Nucleus accumbens (tissue), 56 donors: ENCODE measurements around the gene RUNX1.

ENCODE experiments used
- DNase-seq, 56 donors: peaks; one replicate each; lab custom pipeline; 2025; lab: John Stamatoyannopoulos, UW

RUNX1 gene

DNA sequence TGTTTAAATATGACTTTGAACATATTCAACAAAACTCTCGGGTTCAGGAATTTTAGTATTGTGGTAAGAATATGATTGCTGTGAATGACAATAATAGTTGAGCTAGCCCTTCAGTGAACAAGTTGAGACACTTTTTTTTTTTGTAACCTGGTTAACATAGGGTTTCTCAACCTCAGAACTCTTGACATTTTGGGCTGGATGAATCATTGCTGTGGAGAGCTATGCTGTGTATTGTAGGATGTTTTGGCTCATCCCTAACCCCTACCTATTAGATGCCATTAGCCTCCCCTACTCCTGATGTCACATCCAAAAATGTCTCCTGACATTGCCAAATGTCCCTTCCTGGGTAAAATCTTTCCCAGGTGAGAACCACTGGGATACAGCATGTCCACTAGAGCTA lies 113.7 kb downstream of the RUNX1 start:
- no peak for DNase-seq

DNA sequence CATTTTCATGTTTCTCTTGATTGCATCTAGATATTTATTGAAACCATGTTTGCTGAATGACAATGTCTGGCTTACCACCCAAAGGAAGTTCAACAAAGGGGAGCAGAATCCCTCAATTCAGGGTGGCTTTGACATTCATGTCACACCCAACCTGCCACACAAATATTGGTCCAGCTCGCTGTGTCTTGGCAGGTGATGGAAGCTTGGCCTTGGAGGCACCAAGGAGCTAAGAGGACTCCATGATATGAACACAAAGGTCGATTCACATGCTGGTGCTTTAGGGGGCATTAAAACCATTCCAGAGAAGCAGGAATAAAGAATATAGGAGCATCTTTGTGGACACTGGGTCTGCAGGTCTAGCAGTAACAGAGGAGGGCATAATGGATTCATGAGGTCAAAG lies 114.8 kb downstream of the RUNX1 start:
- DNase-seq: no peak

DNA sequence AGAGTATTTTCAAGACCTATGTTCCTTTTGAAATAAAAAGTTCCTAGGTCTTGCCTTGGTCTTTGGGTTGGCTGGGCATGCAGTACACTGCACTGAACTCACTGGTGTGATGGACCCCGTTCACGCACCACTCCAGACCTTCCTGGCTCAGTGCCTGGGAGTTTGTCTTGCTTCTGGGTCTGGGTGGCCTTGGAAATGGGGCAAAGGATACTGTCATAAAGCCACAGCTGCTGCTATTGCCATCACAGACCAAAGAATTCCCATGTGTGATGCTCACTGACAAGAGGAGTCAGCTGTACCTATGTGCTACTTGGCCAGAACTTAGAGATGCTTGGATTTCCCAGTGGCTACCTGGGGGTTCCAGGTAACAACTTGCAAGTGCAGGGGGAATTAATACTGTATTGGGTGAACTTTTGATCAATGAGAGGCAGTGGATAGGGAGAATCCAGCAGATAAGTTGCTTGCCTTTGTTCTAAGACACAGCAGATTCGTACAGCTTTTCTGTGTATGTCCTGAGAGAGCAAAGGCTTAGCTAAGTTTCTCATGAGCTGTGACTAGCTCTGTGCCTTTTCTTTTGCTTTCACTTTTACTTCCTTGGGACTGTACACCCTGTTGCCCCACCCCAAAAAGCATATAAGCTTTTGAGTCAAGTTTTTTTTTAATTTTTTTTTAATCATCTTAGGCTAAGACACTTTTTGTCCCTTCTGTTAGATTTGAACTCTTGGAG lies 115.3 kb downstream of the RUNX1 start:
- DNase-seq: no peak

DNA sequence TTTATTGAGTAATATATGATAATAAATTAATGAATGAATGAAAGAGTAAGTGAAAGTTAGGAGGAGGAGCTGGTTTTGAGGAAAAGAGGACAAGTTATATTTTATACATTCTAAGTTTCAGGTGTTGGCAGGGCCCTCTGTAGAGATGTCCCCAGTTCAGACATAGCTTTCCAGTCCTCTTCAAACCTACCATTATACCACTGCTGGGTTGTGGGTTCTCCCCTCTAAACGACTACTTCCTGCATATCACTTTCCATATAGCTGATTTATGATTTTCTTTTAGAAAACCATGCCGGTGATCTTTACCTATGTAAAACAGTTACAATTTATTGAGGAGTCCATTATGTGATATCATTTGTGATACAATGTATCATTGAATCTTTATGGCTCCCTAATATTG lies 116.9 kb downstream of the RUNX1 start:
- no peak for DNase-seq

DNA sequence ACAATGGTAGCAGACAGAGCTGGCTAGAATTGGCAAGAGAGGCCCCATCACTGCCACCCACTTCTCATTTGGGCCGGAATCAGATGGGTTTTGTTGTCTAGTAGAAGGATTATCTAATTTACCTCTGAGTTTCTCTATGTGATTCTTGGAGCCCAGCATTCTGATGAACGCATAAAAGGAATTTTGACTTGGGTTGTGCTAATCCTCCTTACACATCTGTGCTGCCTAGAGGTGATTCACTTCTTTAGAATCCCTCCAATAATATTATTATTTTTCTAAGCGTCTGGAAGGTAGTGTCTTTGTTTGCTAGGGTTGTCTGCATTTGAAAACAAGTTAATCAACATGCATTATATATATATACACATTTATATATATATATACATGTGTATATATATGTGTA lies 118.1 kb downstream of the RUNX1 start:
- no peak for DNase-seq

DNA sequence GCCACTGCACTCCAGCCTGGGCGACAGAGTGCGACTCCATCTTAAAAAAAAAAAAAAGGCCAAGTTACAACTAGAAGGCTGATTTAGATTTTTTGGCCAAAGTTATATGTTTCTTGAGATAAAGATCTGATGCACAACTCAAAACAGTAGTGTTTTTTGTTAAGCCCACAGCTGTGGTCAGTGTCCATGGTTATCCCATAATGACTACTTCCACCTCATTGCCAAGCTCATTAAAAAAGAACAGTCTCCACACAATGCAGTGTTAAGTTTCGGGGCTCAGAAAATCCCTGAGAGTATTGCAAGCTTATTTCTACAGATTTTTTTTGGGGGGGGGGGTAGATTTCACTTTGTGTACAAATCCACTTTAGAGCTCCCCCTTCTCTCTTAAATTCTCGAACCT lies 120.5 kb downstream of the RUNX1 start:
- no peak for DNase-seq

DNA sequence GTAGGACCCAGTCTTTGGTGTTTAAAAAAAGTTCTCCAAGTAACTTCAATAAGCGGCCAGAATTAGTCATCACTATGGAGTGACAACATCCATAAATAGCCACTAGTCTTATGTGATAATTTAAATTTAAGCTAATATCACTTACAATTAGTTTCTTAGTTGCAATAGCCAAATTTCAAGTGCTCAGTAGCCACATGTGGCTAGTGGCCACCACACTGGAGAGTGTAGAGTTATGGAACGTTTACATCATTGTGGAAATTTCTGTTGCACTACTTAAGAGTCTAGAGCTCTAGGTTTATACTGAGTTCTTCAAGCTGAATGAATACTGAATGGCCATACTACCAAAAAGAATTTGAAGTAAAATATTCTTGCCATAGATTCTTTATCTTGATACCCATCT lies 121.1 kb downstream of the RUNX1 start:
- DNase-seq: no peak

DNA sequence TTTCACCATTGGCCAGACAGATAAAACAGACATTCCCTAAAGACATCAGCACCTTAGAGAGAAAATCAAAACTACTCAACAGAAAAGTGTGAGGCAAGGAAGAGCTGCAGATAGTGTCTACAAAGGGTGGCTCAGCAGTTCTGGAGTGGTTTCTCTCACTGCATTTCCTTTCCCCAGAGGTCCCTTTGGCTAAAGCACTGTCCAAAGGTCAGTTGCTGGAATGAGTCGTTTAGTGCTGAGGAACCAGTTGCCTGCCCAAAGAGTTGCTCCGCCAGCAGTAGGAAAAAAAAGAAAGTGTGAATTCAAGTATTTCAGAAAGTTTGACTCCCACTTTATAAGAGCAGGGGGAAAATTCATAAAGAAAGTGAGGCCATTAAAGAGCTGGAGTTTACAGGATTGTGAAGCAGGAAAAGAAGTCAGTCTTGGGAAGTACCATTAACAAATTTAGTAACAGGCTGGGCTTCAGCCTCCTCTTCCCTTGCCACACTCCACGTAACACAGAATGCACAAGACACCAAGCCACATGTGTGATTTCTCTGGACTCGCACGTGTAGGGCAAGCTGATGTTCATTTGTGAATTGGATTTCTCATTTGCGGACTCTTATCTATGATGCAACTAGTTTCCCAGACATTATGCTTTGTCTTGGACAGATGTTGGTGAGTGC lies 122.2 kb downstream of the RUNX1 start:
- no peak for DNase-seq

DNA sequence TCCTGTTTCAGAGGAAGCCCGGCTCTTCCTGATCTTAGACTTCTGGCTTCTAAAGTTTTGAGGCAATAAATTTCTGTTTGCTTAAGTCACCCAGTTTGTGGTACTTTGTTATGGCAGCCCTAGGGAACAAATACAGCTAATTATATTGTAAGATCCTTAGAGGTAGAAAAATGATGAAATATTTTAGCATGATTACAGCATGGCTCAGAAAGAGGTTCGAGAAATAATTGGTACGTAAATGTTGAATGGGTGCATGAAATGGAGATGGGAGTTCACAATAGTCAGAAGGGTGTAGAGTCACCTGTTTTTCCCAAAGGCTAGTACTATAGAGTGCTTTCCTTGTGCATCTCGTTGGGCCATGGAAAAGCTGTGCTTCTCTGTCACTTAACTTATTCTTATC lies 123.5 kb downstream of the RUNX1 start:
- DNase-seq: no peak

DNA sequence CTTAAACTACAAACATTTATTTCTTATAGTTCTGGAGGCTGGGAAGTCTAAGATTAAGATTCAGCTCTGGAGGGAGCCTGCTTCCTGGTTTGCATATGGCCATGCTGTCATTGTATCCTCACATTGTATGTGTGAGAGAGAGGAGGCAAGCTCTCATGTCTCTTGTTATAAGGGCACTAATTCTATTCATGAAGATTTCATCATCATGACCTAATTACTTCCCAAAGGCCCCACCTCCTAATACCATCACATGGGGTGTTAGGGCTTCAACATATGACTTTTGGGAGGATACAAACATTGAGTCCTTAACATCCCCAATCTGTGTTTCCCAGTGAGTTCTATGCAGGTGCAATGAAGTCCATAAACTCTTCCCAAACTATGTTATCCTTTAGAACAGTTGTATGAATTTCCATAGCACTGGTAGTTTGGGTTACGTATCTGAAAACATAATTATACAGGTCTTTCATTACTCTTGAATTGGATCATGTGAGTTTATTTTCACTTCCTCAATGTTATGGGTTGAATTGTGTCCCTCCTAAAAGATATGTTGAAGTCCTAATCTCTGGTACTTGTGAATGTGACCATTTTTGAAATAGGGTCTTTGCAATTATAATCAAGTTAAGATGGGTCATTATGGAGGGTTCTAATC lies 124.2 kb downstream of the RUNX1 start:
- DNase-seq: no peak

DNA sequence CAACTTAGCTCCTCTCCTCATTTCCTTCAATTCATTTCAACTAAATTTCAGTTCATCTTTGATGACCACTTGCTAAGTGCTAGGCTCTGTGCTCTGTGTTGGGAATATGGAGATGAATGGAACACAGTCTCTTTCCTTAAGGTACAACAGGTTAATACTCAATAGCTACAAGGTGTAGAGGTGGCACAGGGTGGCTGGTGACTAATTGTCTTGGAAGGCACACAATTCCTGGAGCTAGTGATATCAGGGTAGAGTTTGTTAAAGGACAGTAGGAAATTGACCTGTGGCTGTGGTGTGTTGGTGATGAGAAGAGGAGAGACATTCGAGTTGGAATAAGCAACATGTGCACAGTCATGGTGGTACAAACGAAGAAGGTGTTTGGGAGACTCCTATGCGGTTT lies 124.9 kb downstream of the RUNX1 start:
- DNase-seq: no peak

DNA sequence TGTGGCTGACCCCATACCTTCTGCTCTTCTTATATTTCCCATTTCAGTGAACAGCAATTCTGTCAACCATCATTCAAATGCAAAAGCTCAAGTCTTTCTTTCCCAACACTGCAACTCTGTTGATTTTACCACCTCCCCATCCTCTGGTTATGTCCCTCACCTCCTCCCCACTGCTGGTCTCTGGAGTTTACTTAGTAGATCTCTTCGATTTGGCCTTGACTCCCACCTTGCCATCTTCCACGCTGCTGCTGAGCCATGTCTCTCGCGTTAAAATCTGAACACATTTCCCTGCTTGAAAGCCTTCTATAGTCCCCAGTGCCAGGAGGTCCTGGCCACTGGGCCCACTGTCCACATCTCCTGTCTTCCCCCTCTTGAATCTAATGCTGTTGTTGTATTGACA lies 125.5 kb downstream of the RUNX1 start:
- DNase-seq: no peak

DNA sequence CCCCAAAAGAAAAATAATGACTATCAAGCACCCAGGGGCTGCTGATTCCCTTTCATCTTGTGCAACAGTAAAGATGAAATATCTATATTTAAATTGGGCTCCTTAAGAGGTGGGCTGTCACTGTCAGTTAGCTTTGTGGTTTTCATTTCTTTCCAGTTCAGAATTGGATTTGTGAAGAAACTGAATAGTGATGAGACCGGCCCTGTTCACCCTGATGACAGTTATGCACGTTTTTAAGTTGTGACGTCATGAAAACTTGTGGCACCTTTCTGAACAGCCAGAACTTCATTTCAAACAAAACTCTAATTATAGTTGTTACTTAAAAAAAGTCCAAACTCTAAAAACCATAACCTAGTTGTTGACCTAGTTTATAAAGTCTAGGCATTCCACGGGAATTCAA lies 125.9 kb downstream of the RUNX1 start:
- no peak for DNase-seq

DNA sequence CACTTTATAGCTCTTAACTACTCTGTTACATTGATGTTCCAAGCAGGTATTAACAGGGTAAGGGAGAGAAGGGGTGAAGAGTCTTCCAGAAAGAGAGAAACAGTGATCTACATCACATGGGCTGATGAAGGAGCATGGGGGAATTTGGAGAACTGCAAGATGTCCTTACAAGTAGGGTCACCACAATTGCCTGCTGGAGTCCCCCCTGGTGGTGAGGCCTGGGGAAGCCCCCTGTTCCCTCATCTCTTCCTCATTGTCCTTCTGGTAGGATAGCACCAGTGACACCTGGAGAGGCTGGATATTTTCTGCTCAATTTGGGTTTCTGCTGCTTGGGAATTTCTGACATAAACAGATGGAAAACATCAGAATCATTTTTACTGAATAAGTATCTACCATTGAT lies 126.6 kb downstream of the RUNX1 start:
- DNase-seq: no peak

DNA sequence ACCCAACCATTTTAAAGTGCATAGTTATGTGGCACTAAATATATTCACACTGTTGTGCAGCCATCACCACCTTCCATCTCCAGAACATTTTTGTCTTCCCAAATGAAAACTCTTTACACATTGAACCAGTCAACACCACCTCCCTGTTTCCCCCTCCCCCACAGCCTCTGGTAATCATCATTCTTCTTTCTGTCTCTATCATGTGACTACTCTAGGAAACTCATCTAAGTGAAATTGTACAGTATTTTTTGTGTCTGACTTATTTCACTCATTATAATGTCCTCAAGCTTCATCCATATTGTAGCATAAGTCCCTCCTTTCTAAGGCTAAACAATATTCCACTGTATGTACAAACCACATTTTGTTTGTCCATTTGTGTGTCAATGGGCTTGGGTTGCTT lies 128.0 kb downstream of the RUNX1 start:
- no peak for DNase-seq

DNA sequence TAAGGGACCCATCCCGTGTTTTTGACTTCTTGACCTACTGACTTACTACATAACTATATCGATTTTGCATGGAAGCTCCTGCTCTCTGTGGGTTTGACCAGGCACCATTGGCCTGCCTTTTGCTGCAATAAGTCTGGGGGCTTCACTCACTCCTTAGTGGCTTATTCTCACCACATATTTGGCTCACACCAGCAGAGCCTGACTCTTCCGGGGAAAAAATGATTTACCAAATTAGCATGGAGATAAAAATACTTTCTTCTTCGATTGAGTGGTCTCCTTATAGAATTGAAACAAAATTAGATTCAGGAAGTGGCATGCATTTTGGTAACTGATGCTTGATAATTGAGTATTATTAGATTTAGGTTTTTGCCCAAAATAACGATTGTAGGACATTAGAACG lies 129.7 kb downstream of the RUNX1 start:
- no peak for DNase-seq

DNA sequence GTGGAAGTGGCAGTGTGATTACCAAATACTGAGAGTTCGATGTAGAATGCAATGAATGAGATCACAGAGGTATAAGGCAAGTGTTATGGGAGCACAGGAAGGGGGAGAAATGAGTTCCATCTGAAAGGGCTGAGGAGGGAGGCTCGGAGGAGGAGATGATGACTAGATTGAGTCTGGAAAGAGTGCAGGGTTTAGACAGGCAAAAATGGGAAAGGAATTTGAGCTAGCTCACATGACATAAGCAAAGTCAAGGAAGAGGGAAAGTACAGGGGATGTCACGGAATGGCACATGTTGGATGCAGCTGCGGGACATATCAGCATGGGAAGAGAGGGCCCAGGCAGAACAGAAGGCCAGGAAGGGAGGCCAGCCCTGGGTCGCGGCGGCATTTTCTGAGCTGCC lies 132.7 kb downstream of the RUNX1 start:
- no peak for DNase-seq

DNA sequence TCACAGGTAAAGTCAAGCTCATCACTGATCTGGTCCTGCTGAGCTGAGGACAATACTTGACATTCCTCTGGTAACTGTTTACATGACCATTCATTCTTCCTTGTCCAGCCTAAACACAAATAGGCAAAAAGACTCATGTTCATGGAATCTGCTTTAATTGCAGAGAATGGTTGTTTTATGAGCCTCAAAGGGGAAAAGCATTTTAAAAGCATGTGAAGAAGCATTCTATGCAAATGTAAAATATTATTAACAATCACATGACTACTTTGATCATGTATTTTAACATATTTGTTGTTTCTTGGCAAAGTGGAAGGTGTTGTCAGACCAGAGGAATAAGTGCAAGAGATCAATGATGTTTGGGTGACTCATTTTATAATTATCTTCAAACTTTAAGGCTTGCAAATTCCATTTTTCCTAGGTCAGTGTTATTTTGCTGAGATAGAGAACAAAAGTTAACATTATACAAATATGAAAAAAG lies 133.7 kb downstream of the RUNX1 start:
- DNase-seq: no peak

DNA sequence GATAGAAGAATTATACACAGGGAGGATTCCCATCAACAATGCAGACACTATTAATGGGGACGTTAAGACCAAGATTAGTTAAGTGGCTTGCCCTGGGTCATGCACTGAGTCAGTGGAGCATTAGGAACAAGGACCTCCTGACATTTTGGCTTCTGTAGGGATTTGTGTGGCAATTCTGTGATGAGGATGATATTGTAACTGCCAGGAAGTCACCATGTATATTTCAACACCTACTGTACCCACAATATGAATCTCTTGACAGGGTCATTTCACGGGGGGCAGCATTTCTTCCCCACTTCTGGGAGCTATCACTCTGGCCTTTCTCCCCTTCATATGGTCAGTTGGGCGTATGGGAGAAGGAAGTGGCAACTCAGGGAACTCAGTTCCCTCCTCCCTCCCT lies 134.9 kb downstream of the RUNX1 start:
- no peak for DNase-seq

DNA sequence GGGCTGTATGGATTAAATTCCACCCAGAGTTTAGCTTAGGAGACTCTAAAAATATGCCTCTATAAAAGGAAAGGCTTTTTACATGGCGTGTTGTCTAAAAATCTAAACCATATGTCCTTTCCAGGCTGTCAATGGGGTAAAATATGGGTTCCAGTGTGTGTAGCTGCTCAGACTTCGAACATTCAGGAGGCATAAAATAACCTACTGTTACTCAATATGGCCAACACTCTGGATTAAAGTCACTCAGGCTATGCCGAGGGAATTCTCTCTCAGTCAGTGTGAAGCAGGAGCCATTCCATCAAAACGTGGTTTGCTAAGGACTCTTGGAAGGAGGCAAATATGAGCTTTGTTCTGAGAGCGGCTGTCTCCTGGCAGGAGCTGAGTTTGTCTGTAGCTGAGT lies 135.3 kb downstream of the RUNX1 start:
- DNase-seq: no peak

DNA sequence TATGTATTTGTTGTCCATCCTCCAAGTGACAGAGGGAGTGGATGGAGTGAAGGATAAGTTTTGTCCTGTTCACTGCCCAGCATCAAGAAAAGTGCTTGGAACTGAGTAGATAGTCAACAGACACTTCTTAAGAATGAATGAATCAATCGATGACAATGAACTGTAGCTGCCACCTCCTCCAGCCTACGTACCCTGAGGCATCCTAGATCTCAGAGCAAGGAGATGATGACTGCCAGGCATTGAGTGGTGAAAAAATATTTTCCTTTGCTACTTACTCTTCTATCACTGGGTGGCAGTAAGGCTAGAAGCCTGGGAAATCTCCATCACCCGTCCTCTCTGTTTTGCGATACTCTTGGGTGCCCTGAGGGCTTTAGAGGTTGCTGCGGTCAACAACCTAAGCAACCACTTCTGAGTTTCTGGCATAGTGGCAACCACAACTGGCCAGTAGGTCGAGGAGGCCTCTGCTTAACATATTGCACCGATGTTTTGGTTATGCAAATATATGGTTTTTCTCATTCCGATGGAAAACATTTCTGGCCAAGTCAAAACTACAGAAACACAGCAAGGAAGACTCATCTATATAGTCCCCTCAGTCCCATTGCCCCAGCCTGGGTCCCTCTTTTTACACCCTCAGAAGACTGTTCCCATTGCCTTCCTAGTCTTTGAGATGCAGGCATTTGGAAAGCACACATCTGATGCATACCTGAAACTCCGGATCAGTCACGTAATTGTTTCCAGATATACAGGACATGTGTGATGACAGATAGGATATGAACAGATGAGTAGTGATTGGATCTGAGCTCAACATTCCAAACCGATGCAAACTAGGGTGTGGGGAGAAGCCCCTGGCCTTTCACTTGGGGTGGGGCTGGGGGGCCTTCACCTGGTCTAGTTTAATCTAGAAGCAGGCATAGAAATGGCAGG lies 136.8 kb downstream of the RUNX1 start:
- DNase-seq: no peak
